NCI-H187 (cell line): ENCODE data around the gene CD300LG.

Source experiments
- DNase-seq, 2 experiments: peaks; one replicate each; lab custom pipeline; 2025; lab: John Stamatoyannopoulos, UW

The CD300LG gene

GRCh38 chr17:43907425-43907981 lies 60.5 kb downstream of the CD300LG start, which contains the start of gene MPP2:
Gene MPP2, minus strand, starts transcription at chr17:43907536. Its CDS starts 3,076 bp downstream, at chr17:43904460.
- DNase-seq, result peak; percentile 34 to 54

- no peak for DNase-seq
These were observed 61.2 kb downstream of the CD300LG start for GRCh38 chr17:43907998-43908721.

GRCh38 chr17:43909537-43910231 lies 62.7 kb downstream of the CD300LG start:
- no peak for DNase-seq

GRCh38 chr17:43911904-43912303 lies 64.9 kb downstream of the CD300LG start:
- no peak for DNase-seq

GRCh38 chr17:43912635-43913304 lies 65.8 kb downstream of the CD300LG start:
- no peak for DNase-seq
